Loucy (cell line): ENCODE data around the gene DENR.

Experiments
- CTCF ChIP-seq: fragments of 200-600 bp; sonication (generic); conservative IDR thresholded peaks from 2 replicates; pipeline ENCODE4 v1.5.1; 2014; ENCODE audit warnings: mild to moderate bottlenecking, antibody characterized with exemption, low read length
- EZH2phosphoT487 ChIP-seq: fragments of 200-600 bp; IDR thresholded peaks from 2 replicates; pipeline ENCODE4 v1.6.1; 2018; ENCODE audit warnings: antibody characterized with exemption, mild to moderate bottlenecking, moderate library complexity, borderline replicate concordance

GRCh38 chr12:122747224-122748135 lies 5.1 kb upstream of the DENR start:
- TF ChIP-seq CTCF: no peak
- TF ChIP-seq EZH2phosphoT487: no peak
